ENCODE measurements around the gene BLOC1S4. TPM values are rescaled to one million over a fixed set of nuclear protein-coding genes. Genes with fewer than 3 reads are reported as not detected.
A peak's percentile ranks its signal among the peaks of the same experiment; 100 is the strongest.

The BLOC1S4 gene
- total RNA-seq, 1 experiment from 2014 or later = 62.2 TPM

DNA sequence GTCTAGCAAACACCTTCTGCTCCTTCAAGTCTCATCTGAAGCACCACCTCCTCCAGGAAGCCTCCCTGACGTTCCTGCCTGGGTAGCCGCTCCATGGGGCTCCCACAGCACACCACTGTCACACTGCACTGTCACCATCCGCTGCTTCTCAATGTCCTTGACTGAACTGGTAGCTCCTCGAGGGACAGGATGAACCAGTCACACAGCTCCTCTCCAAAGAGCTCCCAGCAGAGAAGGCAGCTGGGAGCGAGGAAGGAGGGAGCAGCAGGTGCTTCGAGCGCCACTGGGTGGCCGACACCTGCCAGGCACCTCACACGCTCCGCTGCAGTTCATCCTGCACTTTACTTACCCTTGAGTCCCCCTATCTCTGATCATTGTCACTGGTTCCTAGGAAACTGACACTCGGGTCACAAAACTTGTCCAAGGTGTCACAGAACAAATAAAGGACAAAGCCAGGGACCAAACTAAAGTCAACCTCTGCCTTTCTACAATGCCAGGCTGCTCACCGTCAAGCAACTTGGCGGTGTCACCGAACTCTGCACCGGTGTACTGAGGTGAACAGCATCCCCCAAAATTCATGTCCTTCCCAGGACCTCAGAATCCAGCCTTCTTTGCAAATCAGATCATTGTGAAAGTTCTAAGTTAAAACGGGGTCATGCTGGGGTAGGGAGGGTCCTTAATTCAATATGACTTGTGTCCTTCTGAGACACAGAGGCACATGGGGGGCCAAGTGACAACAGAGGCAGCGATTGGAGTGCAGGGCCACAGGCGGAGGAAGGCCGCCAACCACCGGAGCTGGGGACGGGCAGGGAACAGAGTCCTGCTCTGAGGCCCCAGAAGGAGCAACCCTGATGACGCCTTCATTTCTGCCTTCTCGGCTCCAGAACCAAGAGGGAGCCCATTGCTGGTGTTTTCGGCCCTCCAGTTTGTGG lies 27.8 kb upstream of the BLOC1S4 start:
- in situ Hi-C loops (cut with HindIII; ENCODE audit: low pct_unique_long_range_greater_than_20kb, low sequenced_read_pairs) = no loop called here

DNA sequence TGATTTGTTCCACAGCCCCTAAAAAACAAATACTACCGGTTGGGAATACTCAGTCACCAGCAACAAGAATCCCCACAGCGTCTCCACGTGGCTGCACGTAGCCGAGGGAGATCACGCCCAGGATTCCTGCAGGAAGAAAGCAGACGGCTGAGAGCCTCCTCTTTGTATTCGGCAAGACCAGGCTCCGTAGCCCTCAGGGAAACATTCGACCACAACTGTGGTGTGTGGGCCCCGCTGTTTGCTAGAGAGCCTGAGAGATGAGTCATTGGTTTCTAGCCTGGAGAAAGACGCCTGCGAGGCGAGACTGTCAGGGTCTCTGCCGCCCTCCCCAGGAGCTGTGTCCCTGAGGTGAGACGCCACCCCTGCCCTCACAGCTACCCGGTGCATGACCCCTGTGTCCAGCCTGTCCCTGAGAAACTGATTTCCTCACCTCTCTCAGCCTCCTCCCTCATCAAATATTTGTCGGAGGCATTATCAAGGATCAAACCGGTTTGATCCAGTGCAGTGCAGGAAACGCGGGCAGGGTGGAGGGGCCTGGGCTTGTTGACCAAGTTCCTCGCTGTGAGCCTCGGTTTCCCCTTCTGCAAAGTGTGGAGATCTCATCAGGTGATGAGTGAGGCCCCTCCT lies 27.0 kb upstream of the BLOC1S4 start:
- DNase-seq (ENCODE audit: low read depth) = peak; percentile 88
- in situ Hi-C loops (cut with HindIII; ENCODE audit: low pct_unique_long_range_greater_than_20kb, low sequenced_read_pairs) = no loop called here

More for the DNA sequence above, 27.8 kb upstream of the BLOC1S4 start:
- DNase-seq (ENCODE audit: low read depth) = no peak

GRCh38 chr4:6689506-6689960 lies 26.4 kb upstream of the BLOC1S4 start:
- peak; percentile 35 for DNase-seq (ENCODE audit: low read depth)
- in situ Hi-C loops (cut with HindIII; ENCODE audit: low pct_unique_long_range_greater_than_20kb, low sequenced_read_pairs) = no loop called here

- no peak for DNase-seq (ENCODE audit: low read depth)
- in situ Hi-C loops (cut with HindIII; ENCODE audit: low pct_unique_long_range_greater_than_20kb, low sequenced_read_pairs) = no loop called here
Observed at GRCh38 chr4:6692379-6692778, 23.6 kb upstream of the BLOC1S4 start.

DNA sequence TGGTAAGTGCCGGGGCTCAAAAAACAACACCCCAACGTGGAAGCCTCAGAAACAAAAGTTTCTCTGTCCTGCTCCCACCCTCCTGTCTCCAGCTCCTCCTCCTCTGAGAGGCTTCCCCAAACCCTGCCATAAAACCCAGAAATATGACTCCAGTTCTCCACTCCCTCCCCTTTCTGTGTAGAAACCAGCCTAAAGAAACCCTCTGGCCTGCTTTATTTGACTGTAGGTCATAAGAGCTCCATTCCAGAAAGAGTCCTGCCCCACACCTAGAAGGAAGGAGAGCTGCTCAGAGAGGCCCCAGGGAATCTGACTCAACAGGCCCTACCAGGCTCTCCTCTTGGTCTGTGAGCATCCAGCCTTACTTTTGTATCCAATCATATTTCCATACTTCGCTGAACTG lies 23.2 kb upstream of the BLOC1S4 start:
- in situ Hi-C loops (cut with HindIII; ENCODE audit: low pct_unique_long_range_greater_than_20kb, low sequenced_read_pairs) = no loop called here
- no peak for DNase-seq (ENCODE audit: low read depth)

- no peak for DNase-seq (ENCODE audit: low read depth)
- in situ Hi-C loops (cut with HindIII; ENCODE audit: low pct_unique_long_range_greater_than_20kb, low sequenced_read_pairs) = no loop called here
Observed at GRCh38 chr4:6693231-6694176, 22.5 kb upstream of the BLOC1S4 start, which contains the start of gene S100P. TSS of gene S100P (plus strand) at chr4:6693878. CDS start at chr4:6693933, 55 bp downstream.

DNA sequence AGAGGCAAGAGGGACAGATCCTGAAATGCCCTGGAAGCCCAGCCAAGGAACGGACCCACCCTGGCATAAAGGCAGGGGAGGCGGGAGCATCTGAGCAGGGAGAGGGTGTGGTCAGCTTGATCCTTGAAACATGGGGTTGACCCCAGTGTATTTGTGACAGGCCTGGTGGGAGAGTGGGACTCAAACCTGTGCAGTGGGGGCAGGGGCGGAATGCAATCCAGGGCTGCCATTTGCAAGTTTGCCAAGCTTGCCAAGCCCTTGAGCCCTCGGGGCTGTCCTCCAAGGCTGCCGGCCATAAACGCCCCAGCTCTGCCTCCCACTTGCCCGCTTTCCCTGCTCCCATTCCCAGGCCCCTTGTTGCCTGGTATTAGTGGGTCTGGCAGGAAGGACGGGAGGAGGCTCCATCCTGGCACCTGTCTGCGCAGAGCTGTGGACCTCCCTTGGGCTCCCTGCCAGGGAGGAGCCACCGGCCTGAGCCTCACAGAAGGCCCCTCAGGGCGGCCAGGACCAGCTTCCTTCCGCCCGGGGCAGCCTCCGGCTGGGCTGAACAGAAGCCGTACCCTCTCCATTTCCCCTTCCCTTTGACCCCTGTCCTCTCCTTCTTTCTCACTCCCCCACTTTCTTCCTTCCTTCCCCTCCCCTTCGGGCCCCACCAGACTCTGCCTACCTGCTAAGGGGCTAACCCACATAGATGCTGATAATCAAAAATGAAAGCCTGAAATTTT lies 21.6 kb upstream of the BLOC1S4 start:
- in situ Hi-C loops (cut with HindIII; ENCODE audit: low pct_unique_long_range_greater_than_20kb, low sequenced_read_pairs) = no loop called here
- no peak for DNase-seq (ENCODE audit: low read depth)

DNA sequence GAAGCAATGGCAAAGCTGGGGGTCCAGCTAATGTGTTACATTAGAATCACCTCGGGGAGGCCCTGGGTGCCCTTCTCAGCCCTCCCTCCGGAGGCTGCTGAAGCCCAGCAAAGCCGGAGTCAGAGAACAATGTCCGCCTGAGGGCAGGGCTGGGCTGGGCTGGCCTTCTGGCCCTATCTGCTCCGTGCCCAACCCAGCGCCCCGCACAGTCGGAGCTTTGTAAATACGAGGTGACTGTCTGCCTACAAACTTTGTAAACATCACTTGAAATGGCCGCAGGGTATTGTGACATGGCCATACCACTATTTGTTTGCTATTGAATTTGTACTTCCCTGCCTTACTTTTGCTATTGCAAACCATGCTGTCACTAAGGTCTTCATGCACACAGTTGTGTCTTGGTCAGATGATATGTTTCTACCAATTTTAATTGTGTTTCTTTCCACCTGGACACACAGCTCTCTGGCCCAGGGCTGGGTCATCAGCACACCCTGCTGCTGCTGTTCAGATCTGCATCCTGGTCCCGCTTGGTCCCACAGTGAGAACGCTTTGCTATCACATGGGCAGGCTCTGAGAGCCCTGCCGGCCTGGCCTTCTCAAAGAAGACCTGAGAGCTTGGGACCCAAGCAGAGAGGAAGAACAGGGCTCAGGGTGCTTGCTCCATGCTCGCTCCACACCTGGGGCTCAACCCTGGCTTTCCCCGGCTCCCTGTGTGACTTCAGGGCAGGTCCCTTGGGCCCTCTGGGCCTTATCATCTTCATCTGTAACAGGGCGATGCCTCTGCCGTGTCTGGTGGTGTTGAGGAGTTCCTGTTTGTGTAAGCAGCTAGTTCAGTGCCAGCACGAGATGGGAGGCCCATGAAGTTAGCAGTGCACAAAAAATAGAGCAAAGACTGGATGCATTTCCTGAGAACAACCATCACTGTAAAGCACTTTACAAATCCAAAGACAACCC lies 20.0 kb upstream of the BLOC1S4 start:
- in situ Hi-C loops (cut with HindIII; ENCODE audit: low pct_unique_long_range_greater_than_20kb, low sequenced_read_pairs) = no loop called here
- DNase-seq (ENCODE audit: low read depth) = no peak

GRCh38 chr4:6696611-6697010 lies 19.4 kb upstream of the BLOC1S4 start:
- no peak for DNase-seq (ENCODE audit: low read depth)
- in situ Hi-C loops (cut with HindIII; ENCODE audit: low pct_unique_long_range_greater_than_20kb, low sequenced_read_pairs) = no loop called here

DNA sequence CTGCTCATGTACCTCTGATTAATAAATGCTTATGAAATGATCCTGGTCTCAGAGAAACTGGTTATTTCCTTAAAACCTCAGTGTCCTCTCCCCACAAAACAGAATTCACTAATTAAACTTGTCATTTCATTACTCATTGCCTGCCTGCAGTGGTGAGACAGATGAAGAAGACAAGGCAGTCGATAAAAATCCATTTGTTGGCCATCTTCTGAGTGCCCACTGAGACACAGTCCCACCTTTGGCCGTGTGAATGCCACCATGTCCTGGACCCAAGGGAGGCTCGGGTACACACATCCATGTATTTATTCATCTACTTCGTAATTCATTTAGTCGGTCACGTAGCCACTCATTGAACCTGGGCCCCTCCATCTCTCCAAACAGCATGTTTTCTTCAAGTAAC lies 18.8 kb upstream of the BLOC1S4 start:
- in situ Hi-C loops (cut with HindIII; ENCODE audit: low pct_unique_long_range_greater_than_20kb, low sequenced_read_pairs) = no loop called here
- no peak for DNase-seq (ENCODE audit: low read depth)

DNA sequence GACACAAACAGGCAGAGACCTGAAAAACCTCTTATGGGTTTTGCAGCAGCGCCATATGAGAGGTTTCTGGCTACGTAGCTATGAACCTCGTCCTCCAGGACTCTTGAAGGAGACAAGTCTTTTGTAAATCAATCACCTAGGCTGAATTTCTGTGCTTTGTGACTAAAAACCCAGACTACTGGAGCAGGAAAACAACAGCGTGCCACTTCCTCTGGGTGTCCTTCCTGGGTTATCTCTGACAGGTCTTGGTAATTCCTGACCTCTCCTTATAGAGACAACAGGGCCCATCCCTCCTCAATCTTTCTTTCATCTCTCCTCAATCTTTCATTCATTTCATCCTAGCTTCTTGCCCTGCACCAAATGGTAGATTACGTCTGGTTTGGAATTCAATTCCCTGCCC lies 16.6 kb upstream of the BLOC1S4 start:
- no peak for DNase-seq (ENCODE audit: low read depth)
- in situ Hi-C loops (cut with HindIII; ENCODE audit: low pct_unique_long_range_greater_than_20kb, low sequenced_read_pairs) = no loop called here

GRCh38 chr4:6699903-6700302 lies 16.1 kb upstream of the BLOC1S4 start:
- DNase-seq (ENCODE audit: low read depth) = no peak
- in situ Hi-C loops (cut with HindIII; ENCODE audit: low pct_unique_long_range_greater_than_20kb, low sequenced_read_pairs) = no loop called here

DNA sequence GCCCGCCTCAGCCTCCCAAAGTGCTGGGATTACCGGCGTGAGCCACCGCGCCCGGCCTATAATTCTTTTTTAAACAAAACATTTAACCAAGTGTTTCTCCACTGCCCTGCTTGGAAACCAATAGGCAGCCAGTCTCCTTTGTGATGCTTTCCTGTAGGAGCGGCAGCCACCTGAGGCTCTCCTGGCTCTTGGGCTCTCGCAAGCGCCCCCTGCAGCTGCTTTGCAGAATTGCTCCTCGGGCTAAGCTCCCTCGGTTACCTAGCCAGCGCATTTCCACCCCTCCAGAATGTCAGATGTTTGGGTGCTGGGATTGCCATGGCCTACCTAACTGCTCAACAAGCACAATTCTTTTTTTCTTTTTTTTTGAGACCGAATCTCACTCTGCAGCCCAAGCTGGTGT lies 14.6 kb upstream of the BLOC1S4 start:
- in situ Hi-C loops (cut with HindIII; ENCODE audit: low pct_unique_long_range_greater_than_20kb, low sequenced_read_pairs) = no loop called here
- DNase-seq (ENCODE audit: low read depth) = no peak

GRCh38 chr4:6702761-6703160 lies 13.2 kb upstream of the BLOC1S4 start:
- DNase-seq (ENCODE audit: low read depth) = no peak
- in situ Hi-C loops (cut with HindIII; ENCODE audit: low pct_unique_long_range_greater_than_20kb, low sequenced_read_pairs) = no loop called here

DNA sequence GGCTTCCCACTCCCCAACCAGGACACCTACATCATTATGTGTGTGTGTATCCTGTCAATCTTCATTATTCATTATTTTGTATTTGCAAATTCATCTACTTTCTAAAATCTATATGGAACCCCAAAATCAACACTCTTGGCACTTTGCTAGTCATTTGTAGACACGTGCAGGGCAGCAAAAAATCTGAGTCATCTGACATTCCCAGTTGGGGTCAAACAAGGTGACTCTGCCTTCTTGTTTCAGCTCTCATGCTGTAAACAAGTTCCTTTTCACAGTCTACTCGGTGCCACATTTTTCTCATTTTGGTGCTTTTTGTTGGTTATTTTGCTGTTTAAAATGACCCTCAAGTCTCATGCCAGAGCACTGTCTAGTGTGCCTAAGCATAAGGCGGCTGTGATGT lies 12.2 kb upstream of the BLOC1S4 start:
- in situ Hi-C loops (cut with HindIII; ENCODE audit: low pct_unique_long_range_greater_than_20kb, low sequenced_read_pairs) = no loop called here
- DNase-seq (ENCODE audit: low read depth) = no peak

DNA sequence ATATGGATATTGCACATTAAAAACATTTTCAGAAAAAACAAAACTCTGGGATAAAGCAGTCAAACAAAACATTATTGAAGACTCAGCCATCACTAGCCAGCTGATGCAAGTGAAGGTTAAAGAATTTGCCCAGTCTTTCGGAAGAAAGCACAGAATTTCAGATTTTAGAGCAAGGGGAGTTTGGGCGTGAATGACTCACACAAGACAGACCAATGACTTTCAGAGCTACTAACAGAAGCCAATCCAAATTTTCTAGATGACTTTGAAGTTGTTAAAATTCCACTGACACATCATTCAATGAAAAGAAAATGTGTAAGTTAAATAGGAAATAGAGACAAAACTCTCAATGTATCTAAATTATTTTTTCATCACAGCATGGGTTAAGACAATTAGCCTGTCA lies 10.3 kb upstream of the BLOC1S4 start:
- no peak for DNase-seq (ENCODE audit: low read depth)
- in situ Hi-C loops (cut with HindIII; ENCODE audit: low pct_unique_long_range_greater_than_20kb, low sequenced_read_pairs) = no loop called here

DNA sequence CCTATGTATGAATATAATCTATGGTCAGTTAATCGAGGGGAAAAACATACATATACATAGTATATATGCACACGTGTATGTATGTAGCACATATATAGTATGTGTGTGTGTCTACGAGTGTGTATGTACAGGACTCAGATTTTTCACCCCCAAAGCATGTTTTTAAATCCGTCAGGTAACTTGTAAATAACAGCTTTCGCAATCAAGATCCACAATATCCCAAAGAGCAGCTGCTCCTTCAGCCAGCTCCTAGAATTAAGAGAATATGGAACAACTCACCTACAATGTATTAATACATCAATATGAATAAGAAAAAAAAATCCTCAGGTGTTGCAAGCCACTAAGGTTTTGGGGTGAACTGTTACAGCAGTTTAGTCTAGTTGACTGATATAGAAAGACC lies 9.8 kb upstream of the BLOC1S4 start:
- in situ Hi-C loops (cut with HindIII; ENCODE audit: low pct_unique_long_range_greater_than_20kb, low sequenced_read_pairs) = no loop called here
- DNase-seq (ENCODE audit: low read depth) = no peak
